ENCODE data around the gene MTMR2. TPM values are rescaled to one million over a fixed set of nuclear protein-coding genes. Genes with fewer than 3 reads are reported as not detected.

MTMR2 gene
- total and polyA plus RNA-seq, 9 of the 15 experiments (the other 6 are each of a cell fraction or from before 2014, with no cell fraction given), result 12.6 to 35.8 (median 25.2) TPM

GRCh38 chr11:95792700-95793099 lies 131.2 kb downstream of the MTMR2 start:
- Histone ChIP-seq H3K4me1 (replicated peaks in 1 of 2; ENCODE audit: control insufficient read depth in 2 of 2, insufficient read depth in 2 of 2, low read length in 2 of 2) (peaks cover 4 to 14% of the 10 kb centered on the region in 2 experiments; a peak in 4 of 5 replicates), H3K9me1 (ENCODE audit: control insufficient read depth, insufficient read depth, low read length) (no peaks in the 10 kb centered on the region), H3K79me2 (ENCODE audit: control insufficient read depth, insufficient read depth, low read length) (peaks cover 95% of the 10 kb centered on the region), H3K27ac (ENCODE audit: extremely low read depth, low read depth, low read length) (peak overlapping the region; percentile 99), H3K4me3 (peak overlapping the region; percentile 88), H3K4me2 (ENCODE audit: insufficient read depth, low read length) (peak overlapping the region; percentile 95), H4K20me1 (replicated peaks; ENCODE audit: control insufficient read depth, insufficient read depth, low read length) (peaks cover 6% of the 10 kb centered on the region; the same call in 1 of the 2 replicates), H3K9ac (ENCODE audit: insufficient read depth in 1 of 2, low read depth in 2 of 2, low read length in 2 of 2) (peak overlapping the region in 1 of 2 experiments; percentile 99; a peak in 3 of 4 replicates), H3K9me3 (replicated peaks; ENCODE audit: control insufficient read depth, insufficient read depth, low read depth, low read length) (no peaks in the 10 kb centered on the region), H2AFZ (ENCODE audit: low read depth, low read length) (no peak overlapping the region), H3K36me3 (ENCODE audit: control insufficient read depth, insufficient read depth, low read length) (peaks cover 25% of the 10 kb centered on the region), H3K27me3 (ENCODE audit: control insufficient read depth in 2 of 2, insufficient read depth in 2 of 2, low read length in 2 of 2) (no peaks in the 10 kb centered on the region)
- ATAC-seq (no peak), FAIRE-seq (no peak), DNase-seq (ENCODE audit: extremely low read depth in 1 of 4, low spot score in 3 of 4) (peak in 1 of 4 experiments; percentile 27)
- no TSS peak for BruUV-seq (replicated peaks)
- TF ChIP-seq HMBOX1 (IDR thresholded peaks at IDR 0.05) (0 out of 2 replicates have a peak, but pooled peaks have one; percentile 49), CEBPB (tag; IDR thresholded peaks at IDR 0.05) (no peak), PHB2 (IDR thresholded peaks at IDR 0.05; ENCODE audit: low read depth) (no peak), ZBTB2 (IDR thresholded peaks at IDR 0.05) (no peak), DACH1 (IDR thresholded peaks at IDR 0.05; ENCODE audit: partially characterized antibody) (peak; percentile 77), FOXM1 (IDR thresholded peaks at IDR 0.05; ENCODE audit: low read depth) (peak; percentile 19; the same call in 1 of the 2 replicates), FOXM1 (CRISPR knock-in tag; IDR thresholded peaks at IDR 0.05; ENCODE audit: low read depth) (no peak), RBM17 (IDR thresholded peaks at IDR 0.05; ENCODE audit: borderline replicate concordance, low read depth, low read length) (no peak), ZBTB8A (IDR thresholded peaks at IDR 0.05; ENCODE audit: partially characterized antibody) (no peak), BACH1 (tag; IDR thresholded peaks at IDR 0.05) (no peak), GATA2 (CRISPR knock-in tag; IDR thresholded peaks at IDR 0.05) (0 out of 2 replicates have a peak, but pooled peaks have one; percentile 35), CTBP1 (IDR thresholded peaks at IDR 0.05; ENCODE audit: borderline replicate concordance) (no peak), SIRT6 (IDR thresholded peaks at IDR 0.05; ENCODE audit: low read depth, low read length) (no peak), GABPB1 (CRISPR knock-in tag; IDR thresholded peaks at IDR 0.05) (no peak), U2AF2 (optimal IDR thresholded peaks at IDR 0.05; ENCODE audit: low read depth, low read length) (no peak), ZNF384 (IDR thresholded peaks at IDR 0.05; ENCODE audit: low read depth, low read length) (peak; percentile 69; the same call in 1 of the 2 replicates), MYBL2 (IDR thresholded peaks at IDR 0.05; ENCODE audit: low read depth) (0 out of 2 replicates have a peak, but pooled peaks have one; percentile 9), MYBL2 (CRISPR knock-in tag; IDR thresholded peaks at IDR 0.05; ENCODE audit: borderline replicate concordance) (no peak), ATF3 (IDR thresholded peaks at IDR 0.05) (no peak), ATF3 (CRISPR knock-in tag; conservative IDR thresholded peaks at IDR 0.05) (no peak), CAMTA2 (CRISPR knock-in tag; conservative IDR thresholded peaks at IDR 0.05) (no peak), HIVEP1 (CRISPR knock-in tag; IDR thresholded peaks at IDR 0.05) (no peak), SMARCA4 (IDR thresholded peaks at IDR 0.05) (0 out of 2 replicates have a peak, but pooled peaks have one; percentile 10)
- in situ Hi-C loops (cut with MboI) (no loop called here), intact Hi-C loops (cut with micrococcal nuclease) (loop anchor here (5.0 kb wide), 1 partner anchor 450 kb away; no protein-coding TSS in a partner anchor)
- ChIA-PET CTCF (ENCODE audit: low intra/inter-chr PET ratio) (no interaction called here), POLR2A (interaction anchor here (0.9 to 1.7 kb wide), 3 partner anchors 35 to 549 kb away, joined by 3 to 5 read pairs (median 3); no protein-coding TSS in a partner anchor)
- WGBS (ENCODE audit: insufficient coverage, low coverage, missing lambda C conversion rate), result 4% methylated on average over 7 of the region's 7 CpGs
